ENCODE results near the gene RGL4. TPM values are rescaled to one million over a fixed set of nuclear protein-coding genes. Genes with fewer than 3 reads are reported as not detected.

RGL4 gene
- total RNA-seq, 1 donor from 2014 or later, result not detected

- Histone ChIP-seq H3K4me1 (peaks cover 0 to 2% of the 10 kb centered on the region in 2 donors), H3K27me3 (no peaks in the 10 kb centered on the region), H3K27ac (no peak overlapping the region), H3K36me3 (peaks cover 10 to 18% of the 10 kb centered on the region in 2 donors), H3K9me3 (no peaks in the 10 kb centered on the region), H3K4me3 (no peak overlapping the region)
- DNase-seq (ENCODE audit: low spot score in 2 of 2), result no peak
- intact Hi-C loops (cut with DNase I), result no loop called here
- no peak for TF ChIP-seq CTCF (IDR thresholded peaks at IDR 0.05)
These were observed 46.9 kb downstream of the RGL4 start for GRCh38 chr22:23737696-23738095.

GRCh38 chr22:23742505-23743264 is 51.9 kb downstream of the RGL4 start:
- DNase-seq (ENCODE audit: low spot score in 2 of 2), result no peak
- H3K9me3 ChIP-seq, result no peaks in the 10 kb centered on the region
- no peak overlapping the region for H3K4me3 ChIP-seq
- no peaks in the 10 kb centered on the region for H3K27me3 ChIP-seq
- peak overlapping the region; percentile 49 to 57 for H3K27ac ChIP-seq
- intact Hi-C loops (cut with DNase I), result no loop called here
- no peak for TF ChIP-seq CTCF (IDR thresholded peaks at IDR 0.05)
- H3K36me3 ChIP-seq, result peaks cover 31 to 47% of the 10 kb centered on the region in 2 donors
- peaks cover 0 to 5% of the 10 kb centered on the region in 2 donors for H3K4me1 ChIP-seq

- TF ChIP-seq CTCF (IDR thresholded peaks at IDR 0.05), result no peak
- no peaks in the 10 kb centered on the region for H3K27me3 ChIP-seq
- DNase-seq (ENCODE audit: low spot score in 2 of 2), result no peak
- peaks cover 0 to 5% of the 10 kb centered on the region in 2 donors for H3K4me1 ChIP-seq
- H3K27ac ChIP-seq, result peak overlapping the region; percentile 49 to 57
- intact Hi-C loops (cut with DNase I), result no loop called here
- no peak overlapping the region for H3K4me3 ChIP-seq
- H3K36me3 ChIP-seq, result peaks cover 31 to 47% of the 10 kb centered on the region in 2 donors
- H3K9me3 ChIP-seq, result no peaks in the 10 kb centered on the region
These were observed 52.5 kb downstream of the RGL4 start for GRCh38 chr22:23743303-23743705.

GRCh38 chr22:23744001-23744400 is 53.2 kb downstream of the RGL4 start:
- peaks cover 0 to 5% of the 10 kb centered on the region in 2 donors for H3K4me1 ChIP-seq
- H3K4me3 ChIP-seq, result no peak overlapping the region
- H3K36me3 ChIP-seq, result peaks cover 31 to 47% of the 10 kb centered on the region in 2 donors
- H3K27me3 ChIP-seq, result no peaks in the 10 kb centered on the region
- H3K27ac ChIP-seq, result peak overlapping the region in 1 of 2 donors; percentile 49
- intact Hi-C loops (cut with DNase I), result no loop called here
- no peaks in the 10 kb centered on the region for H3K9me3 ChIP-seq
- TF ChIP-seq CTCF (IDR thresholded peaks at IDR 0.05), result no peak
- DNase-seq (ENCODE audit: low spot score in 2 of 2), result no peak

GRCh38 chr22:23744485-23744884 is 53.7 kb downstream of the RGL4 start:
- no peak for TF ChIP-seq CTCF (IDR thresholded peaks at IDR 0.05)
- DNase-seq (ENCODE audit: low spot score in 2 of 2), result no peak
- intact Hi-C loops (cut with DNase I), result no loop called here
- Histone ChIP-seq H3K4me1 (peaks cover 0 to 6% of the 10 kb centered on the region in 2 donors), H3K9me3 (no peaks in the 10 kb centered on the region), H3K36me3 (peaks cover 31 to 47% of the 10 kb centered on the region in 2 donors), H3K4me3 (no peak overlapping the region), H3K27ac (no peak overlapping the region), H3K27me3 (no peaks in the 10 kb centered on the region)

All from ascending aorta (tissue), 2 donors.